ENCODE measurements around the gene ACAD9.

GRCh38 chr3:128835096-128835495, 44.3 kb upstream of the ACAD9 start:
- no peak for TF ChIP-seq POLR2A (IDR thresholded peaks at IDR 0.05)
- TF ChIP-seq, protein P1, sequence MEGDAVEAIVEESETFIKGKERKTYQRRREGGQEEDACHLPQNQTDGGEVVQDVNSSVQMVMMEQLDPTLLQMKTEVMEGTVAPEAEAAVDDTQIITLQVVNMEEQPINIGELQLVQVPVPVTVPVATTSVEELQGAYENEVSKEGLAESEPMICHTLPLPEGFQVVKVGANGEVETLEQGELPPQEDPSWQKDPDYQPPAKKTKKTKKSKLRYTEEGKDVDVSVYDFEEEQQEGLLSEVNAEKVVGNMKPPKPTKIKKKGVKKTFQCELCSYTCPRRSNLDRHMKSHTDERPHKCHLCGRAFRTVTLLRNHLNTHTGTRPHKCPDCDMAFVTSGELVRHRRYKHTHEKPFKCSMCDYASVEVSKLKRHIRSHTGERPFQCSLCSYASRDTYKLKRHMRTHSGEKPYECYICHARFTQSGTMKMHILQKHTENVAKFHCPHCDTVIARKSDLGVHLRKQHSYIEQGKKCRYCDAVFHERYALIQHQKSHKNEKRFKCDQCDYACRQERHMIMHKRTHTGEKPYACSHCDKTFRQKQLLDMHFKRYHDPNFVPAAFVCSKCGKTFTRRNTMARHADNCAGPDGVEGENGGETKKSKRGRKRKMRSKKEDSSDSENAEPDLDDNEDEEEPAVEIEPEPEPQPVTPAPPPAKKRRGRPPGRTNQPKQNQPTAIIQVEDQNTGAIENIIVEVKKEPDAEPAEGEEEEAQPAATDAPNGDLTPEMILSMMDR (IDR thresholded peaks at IDR 0.05), result no peak
